HepG2 (cell line): Measurements from ENCODE around the gene RNU7-1. TPM values are rescaled to one million over a fixed set of nuclear protein-coding genes. Genes with fewer than 3 reads are reported as not detected.
A peak's percentile ranks its signal among the peaks of the same experiment; 100 is the strongest.

Experiments used
- FOXM1 ChIP-seq: sonication (generic); formaldehyde crosslinking; IDR thresholded peaks from 2 replicates; pipeline ENCODE4 v1.5.0; 2020; ENCODE audit warnings: missing genetic modification reagents
- IRX3 ChIP-seq: sonication (generic); formaldehyde crosslinking; IDR thresholded peaks from 2 replicates; pipeline ENCODE4 v1.8.1; 2023; ENCODE audit warnings: mild to moderate bottlenecking, low read depth, missing genetic modification reagents, borderline replicate concordance
- MEIS1 ChIP-seq: sonication (generic); formaldehyde crosslinking; IDR thresholded peaks from 2 replicates; pipeline ENCODE4 v1.9.0; 2021; ENCODE audit warnings: mild to moderate bottlenecking, missing genetic modification reagents, moderate library complexity, borderline replicate concordance
- NFATC3 ChIP-seq: sonication (generic); formaldehyde crosslinking; IDR thresholded peaks from 2 replicates; pipeline ENCODE4 v1.5.1; 2020; ENCODE audit warnings: mild to moderate bottlenecking, missing genetic modification reagents
- PHF8 ChIP-seq: sonication (generic); formaldehyde crosslinking; IDR thresholded peaks from 2 replicates; pipeline ENCODE4 v1.5.0; 2020; ENCODE audit warnings: missing genetic modification reagents
- U2AF1 ChIP-seq: fragments of 200-400 bp; formaldehyde crosslinking; optimal IDR thresholded peaks from 2 replicates; pipeline ENCODE3; 2017; ENCODE audit warnings: mild to moderate bottlenecking, low read depth, low read length
- ZNF12 ChIP-seq: sonication (generic); formaldehyde crosslinking; IDR thresholded peaks from 2 replicates; pipeline ENCODE4 v1.5.0; 2020; ENCODE audit warnings: missing genetic modification reagents
- ZNF17 ChIP-seq: sonication (generic); formaldehyde crosslinking; IDR thresholded peaks from 2 replicates; pipeline ENCODE4 v1.5.0; 2020; ENCODE audit warnings: mild to moderate bottlenecking, missing genetic modification reagents
- ZNF329 ChIP-seq: sonication (generic); formaldehyde crosslinking; IDR thresholded peaks from 2 replicates; pipeline ENCODE4 v1.9.0; 2021; ENCODE audit warnings: low read depth, mild to moderate bottlenecking, missing genetic modification reagents
- ZNF709 ChIP-seq: sonication (generic); formaldehyde crosslinking; IDR thresholded peaks from 2 replicates; pipeline ENCODE4 v1.5.0; 2020; ENCODE audit warnings: mild to moderate bottlenecking, missing genetic modification reagents
- ZNF761 ChIP-seq: sonication (generic); formaldehyde crosslinking; conservative IDR thresholded peaks from 2 replicates; pipeline ENCODE4 v1.4.0; 2020; ENCODE audit warnings: mild to moderate bottlenecking, missing genetic modification reagents
- polyA plus RNA-seq, 8 experiments: library from polyadenylated mRNA; depleted of rRNA in 3 of 8; stranded (reverse) in 7 of 8; unstranded in 1 of 8; fragments of >200 nt; fragmentation: Illumina TruSeq in 4 of 8; extraction: Trizol in 4 of 8; gene quantifications; 2 replicates each; pipeline versions ENCODE4 v1.2.1 to v1.2.3, GENCODE V29; 2011 to 2016; ENCODE audit warnings: low read depth in 4 of 8, missing spikeins in 1 of 8, mixed read lengths in 1 of 8; ENCODE audit not compliant: insufficient read depth in 1 of 8
- total RNA-seq, 5 experiments: library from RNA; depleted of rRNA; stranded (reverse); fragments of >200 nt; fragmentation: Illumina TruSeq; extraction: Trizol; gene quantifications; 2 replicates each; pipeline ENCODE4 v1.2.3, GENCODE V29; 2016; ENCODE audit warnings: low read depth in 1 of 5
- TF ChIP-seq, protein P1 (sequence below): fragments of 450-650 bp; IDR thresholded peaks from 2 replicates; pipeline ENCODE4 v1.6.1; 2017; ENCODE audit warnings: mild to moderate bottlenecking
- TF ChIP-seq, protein P2 (sequence below): sonication (generic); formaldehyde crosslinking; IDR thresholded peaks from 2 replicates; pipeline ENCODE4 v1.5.0; 2020; ENCODE audit warnings: mild to moderate bottlenecking, missing genetic modification reagents, borderline replicate concordance
- TF ChIP-seq, protein P3 (sequence below): sonication (generic); formaldehyde crosslinking; IDR thresholded peaks from 2 replicates; pipeline ENCODE4 v1.5.1; 2020; ENCODE audit warnings: missing genetic modification reagents, mild to moderate bottlenecking, borderline replicate concordance
- TF ChIP-seq, protein P4 (sequence below), 2 experiments: fragments of 450-650 bp in 1 of 2; sonication (generic) in 1 of 2; formaldehyde crosslinking; IDR thresholded peaks; 2 replicates each; pipeline versions ENCODE4 v1.5.0 to v1.8.0; 2020 to 2022; ENCODE audit warnings: mild to moderate bottlenecking in 1 of 2, missing genetic modification reagents in 1 of 2

RNU7-1 gene
- total and polyA plus RNA-seq, 2 of the 13 experiments (the other 11 are each of a cell fraction or from before 2014, with no cell fraction given), result not detected

DNA sequence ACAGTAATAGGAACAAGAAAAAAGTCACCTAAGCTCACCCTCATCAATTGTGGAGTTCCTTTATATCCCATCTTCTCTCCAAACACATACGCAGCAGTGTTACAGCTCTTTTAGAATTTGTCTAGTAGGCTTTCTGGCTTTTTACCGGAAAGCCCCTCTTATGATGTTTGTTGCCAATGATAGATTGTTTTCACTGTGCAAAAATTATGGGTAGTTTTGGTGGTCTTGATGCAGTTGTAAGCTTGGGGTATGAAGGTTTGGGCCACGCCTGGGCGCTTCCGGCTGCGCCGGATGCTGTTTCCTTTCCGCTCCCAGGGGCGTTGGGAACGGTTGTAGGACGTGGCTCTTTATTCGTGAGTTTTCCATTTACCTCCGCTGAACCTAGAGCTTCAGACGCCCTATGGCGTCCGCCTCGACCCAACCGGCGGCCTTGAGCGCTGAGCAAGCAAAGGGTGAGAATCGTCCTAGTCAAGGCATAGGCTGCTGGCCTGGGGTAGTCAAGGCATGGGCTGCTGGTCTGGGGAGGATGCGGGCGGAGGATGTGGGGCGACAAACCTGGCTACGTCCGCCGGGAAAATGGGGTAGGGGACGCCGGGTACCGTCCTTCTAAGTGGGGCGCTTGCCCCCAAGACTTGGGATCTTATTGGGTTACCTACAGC lies at the start of gene RNU7-1, which contains the start of gene C12orf57 (continued):
- TF ChIP-seq, protein P1, sequence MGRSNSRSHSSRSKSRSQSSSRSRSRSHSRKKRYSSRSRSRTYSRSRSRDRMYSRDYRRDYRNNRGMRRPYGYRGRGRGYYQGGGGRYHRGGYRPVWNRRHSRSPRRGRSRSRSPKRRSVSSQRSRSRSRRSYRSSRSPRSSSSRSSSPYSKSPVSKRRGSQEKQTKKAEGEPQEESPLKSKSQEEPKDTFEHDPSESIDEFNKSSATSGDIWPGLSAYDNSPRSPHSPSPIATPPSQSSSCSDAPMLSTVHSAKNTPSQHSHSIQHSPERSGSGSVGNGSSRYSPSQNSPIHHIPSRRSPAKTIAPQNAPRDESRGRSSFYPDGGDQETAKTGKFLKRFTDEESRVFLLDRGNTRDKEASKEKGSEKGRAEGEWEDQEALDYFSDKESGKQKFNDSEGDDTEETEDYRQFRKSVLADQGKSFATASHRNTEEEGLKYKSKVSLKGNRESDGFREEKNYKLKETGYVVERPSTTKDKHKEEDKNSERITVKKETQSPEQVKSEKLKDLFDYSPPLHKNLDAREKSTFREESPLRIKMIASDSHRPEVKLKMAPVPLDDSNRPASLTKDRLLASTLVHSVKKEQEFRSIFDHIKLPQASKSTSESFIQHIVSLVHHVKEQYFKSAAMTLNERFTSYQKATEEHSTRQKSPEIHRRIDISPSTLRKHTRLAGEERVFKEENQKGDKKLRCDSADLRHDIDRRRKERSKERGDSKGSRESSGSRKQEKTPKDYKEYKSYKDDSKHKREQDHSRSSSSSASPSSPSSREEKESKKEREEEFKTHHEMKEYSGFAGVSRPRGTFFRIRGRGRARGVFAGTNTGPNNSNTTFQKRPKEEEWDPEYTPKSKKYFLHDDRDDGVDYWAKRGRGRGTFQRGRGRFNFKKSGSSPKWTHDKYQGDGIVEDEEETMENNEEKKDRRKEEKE, result no peak
- TF ChIP-seq ZNF709, result peak; percentile 84; the same call in 1 of the 2 replicates
- TF ChIP-seq U2AF1, result no peak
- TF ChIP-seq MEIS1, result peak; percentile 25; the same call in 1 of the 2 replicates
- TF ChIP-seq, protein P2, sequence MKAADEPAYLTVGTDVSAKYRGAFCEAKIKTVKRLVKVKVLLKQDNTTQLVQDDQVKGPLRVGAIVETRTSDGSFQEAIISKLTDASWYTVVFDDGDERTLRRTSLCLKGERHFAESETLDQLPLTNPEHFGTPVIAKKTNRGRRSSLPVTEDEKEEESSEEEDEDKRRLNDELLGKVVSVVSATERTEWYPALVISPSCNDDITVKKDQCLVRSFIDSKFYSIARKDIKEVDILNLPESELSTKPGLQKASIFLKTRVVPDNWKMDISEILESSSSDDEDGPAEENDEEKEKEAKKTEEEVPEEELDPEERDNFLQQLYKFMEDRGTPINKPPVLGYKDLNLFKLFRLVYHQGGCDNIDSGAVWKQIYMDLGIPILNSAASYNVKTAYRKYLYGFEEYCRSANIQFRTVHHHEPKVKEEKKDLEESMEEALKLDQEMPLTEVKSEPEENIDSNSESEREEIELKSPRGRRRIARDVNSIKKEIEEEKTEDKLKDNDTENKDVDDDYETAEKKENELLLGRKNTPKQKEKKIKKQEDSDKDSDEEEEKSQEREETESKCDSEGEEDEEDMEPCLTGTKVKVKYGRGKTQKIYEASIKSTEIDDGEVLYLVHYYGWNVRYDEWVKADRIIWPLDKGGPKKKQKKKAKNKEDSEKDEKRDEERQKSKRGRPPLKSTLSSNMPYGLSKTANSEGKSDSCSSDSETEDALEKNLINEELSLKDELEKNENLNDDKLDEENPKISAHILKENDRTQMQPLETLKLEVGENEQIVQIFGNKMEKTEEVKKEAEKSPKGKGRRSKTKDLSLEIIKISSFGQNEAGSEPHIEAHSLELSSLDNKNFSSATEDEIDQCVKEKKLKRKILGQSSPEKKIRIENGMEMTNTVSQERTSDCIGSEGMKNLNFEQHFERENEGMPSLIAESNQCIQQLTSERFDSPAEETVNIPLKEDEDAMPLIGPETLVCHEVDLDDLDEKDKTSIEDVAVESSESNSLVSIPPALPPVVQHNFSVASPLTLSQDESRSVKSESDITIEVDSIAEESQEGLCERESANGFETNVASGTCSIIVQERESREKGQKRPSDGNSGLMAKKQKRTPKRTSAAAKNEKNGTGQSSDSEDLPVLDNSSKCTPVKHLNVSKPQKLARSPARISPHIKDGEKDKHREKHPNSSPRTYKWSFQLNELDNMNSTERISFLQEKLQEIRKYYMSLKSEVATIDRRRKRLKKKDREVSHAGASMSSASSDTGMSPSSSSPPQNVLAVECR, result peak; percentile 78
- no peak for TF ChIP-seq NFATC3 (CRISPR knock-in tag)
- TF ChIP-seq, protein P3, sequence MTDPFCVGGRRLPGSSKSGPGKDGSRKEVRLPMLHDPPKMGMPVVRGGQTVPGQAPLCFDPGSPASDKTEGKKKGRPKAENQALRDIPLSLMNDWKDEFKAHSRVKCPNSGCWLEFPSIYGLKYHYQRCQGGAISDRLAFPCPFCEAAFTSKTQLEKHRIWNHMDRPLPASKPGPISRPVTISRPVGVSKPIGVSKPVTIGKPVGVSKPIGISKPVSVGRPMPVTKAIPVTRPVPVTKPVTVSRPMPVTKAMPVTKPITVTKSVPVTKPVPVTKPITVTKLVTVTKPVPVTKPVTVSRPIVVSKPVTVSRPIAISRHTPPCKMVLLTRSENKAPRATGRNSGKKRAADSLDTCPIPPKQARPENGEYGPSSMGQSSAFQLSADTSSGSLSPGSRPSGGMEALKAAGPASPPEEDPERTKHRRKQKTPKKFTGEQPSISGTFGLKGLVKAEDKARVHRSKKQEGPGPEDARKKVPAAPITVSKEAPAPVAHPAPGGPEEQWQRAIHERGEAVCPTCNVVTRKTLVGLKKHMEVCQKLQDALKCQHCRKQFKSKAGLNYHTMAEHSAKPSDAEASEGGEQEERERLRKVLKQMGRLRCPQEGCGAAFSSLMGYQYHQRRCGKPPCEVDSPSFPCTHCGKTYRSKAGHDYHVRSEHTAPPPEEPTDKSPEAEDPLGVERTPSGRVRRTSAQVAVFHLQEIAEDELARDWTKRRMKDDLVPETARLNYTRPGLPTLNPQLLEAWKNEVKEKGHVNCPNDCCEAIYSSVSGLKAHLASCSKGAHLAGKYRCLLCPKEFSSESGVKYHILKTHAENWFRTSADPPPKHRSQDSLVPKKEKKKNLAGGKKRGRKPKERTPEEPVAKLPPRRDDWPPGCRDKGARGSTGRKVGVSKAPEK (CRISPR knock-in tag), result no peak
- peak; percentile 83 for TF ChIP-seq ZNF761 (CRISPR knock-in tag)
- TF ChIP-seq ZNF329 (CRISPR knock-in tag), result peak; percentile 28; the same call in 1 of the 2 replicates
- peak; percentile 71 for TF ChIP-seq ZNF12
- TF ChIP-seq FOXM1 (CRISPR knock-in tag), result no peak
- TF ChIP-seq PHF8 (CRISPR knock-in tag), result peak; percentile 79
- TF ChIP-seq IRX3 (CRISPR knock-in tag), result peak; percentile 89
- TF ChIP-seq, protein P4, sequence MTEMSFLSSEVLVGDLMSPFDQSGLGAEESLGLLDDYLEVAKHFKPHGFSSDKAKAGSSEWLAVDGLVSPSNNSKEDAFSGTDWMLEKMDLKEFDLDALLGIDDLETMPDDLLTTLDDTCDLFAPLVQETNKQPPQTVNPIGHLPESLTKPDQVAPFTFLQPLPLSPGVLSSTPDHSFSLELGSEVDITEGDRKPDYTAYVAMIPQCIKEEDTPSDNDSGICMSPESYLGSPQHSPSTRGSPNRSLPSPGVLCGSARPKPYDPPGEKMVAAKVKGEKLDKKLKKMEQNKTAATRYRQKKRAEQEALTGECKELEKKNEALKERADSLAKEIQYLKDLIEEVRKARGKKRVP (CRISPR knock-in tag; IDR thresholded peaks at IDR 0.05), result peak; percentile 58 to 98; a peak in 3 of 4 replicates
- TF ChIP-seq ZNF17 (CRISPR knock-in tag), result no peak
